ENCODE measurements around the gene DBT.
"Not testable (repeated sequence)": the region's sequence is repeated elsewhere in the genome, so short reads cannot be mapped to it uniquely, and the experiment has no call there.

DBT gene

DNA sequence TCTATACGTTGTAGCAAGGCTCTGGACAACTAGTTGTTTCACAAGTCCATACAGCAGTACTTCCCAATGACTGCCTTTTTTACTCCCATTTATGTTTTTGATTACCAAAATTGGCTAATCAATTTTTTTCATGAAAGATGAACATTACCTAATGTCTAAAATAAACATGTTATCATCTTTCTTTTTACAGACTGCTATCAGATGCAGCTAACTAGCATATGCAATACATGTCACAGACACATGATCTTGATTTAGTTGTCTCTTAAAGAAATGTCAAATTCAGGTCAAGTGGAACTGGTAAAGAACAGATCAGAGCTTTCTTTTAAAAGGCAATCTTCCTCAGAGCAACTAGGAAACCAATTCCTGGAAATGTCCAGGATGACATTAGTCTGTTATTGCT lies 630 bp upstream of the DBT start:
- DNase-seq = no peak

DNA sequence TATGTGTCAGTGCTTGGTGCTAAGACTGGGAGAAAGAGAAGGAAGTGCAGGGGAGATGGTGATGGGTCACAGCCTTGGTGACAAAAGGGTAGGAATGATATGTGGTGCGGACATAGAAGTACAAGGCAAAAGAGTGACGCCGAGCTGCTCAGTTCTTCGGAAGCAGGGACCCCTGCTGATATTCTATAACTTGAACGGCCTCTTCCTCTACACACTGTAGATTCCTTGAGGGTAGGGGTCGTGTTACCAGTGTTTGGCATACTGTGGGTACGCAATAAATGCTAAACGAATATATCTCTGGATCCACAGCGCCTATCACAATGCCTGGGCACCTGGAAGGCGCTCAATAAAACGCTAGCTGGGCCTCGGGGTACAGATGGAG lies 488 bp downstream of the DBT start:
- DNase-seq = no peak

DNA sequence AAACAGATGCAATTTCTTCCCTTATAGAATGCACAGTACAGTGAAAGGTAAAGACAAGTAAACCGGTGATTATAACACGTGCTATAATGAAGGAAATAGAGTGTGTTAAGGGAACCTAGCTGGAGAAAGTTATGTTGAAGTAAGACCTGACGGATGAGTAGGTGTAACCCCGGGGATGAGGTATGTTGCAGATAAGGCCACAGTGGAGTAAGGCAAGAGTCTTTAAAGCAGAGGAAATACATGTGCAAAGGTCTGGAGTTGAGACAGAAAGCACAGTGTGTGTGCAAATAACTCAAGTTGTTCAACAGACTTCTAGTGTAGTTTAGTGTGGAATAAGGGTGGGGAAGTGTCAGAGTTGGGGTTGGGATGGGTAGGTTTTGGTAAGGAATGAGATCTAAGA lies 2.9 kb downstream of the DBT start:
- no peak for DNase-seq

DNA sequence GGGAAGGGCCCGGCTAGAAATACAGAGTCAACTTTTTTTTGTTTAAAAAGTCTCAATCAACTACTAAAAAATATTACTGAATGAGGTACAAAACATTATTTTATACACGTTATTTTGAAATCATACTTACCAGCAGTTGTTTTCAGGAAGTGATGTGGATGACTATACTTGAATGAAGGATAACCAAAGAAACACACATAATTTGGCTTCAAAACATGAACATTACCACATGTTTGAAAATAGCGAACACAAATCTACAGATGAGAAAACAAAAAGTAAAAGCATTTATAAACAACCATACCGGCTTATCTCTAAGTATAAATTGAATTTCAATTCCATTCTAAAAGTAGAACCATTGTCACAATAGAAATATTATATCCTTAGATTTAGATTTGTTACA lies 9.0 kb downstream of the DBT start:
- no peak for DNase-seq

DNA sequence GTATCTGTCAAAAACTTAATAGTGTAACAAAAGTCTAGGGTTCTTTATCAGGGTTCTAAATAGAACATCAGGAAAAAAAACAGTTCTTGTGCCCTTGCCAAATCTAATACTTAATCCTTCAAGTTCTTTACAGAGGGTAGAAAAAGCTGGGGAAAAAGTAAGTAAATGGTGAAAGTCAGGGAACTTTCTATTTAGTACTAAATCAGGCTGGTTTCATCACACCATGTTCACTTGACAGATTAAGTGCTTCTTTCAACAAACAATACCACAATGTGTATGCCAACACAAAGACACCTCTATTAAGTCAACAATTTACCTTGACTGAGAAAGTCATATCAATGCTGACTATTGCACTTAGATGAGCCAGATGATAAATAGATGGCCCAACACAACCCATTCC lies 9.7 kb downstream of the DBT start:
- no peak for DNase-seq

GRCh38 chr1:100237091-100237490 lies 12.5 kb downstream of the DBT start:
- no peak for DNase-seq

DNA sequence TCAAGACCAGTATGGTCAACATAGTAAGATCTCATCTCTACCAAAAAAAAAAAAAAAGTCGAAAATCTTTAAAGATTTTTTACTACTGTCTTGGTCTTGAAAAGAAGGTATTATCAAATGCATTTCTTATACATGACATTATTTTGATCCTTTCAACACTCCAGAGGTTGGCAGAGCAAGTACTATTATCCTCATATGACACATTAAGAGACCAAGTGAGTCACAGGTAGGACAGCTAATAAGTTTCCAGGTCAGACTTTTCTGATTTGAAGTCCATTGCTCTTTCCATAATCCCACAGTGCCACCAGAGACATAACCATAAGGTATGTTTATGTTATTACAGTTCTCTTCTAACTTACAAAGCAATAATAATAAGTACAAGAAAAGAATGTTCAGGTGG lies 15.2 kb downstream of the DBT start:
- no peak for DNase-seq

DNA sequence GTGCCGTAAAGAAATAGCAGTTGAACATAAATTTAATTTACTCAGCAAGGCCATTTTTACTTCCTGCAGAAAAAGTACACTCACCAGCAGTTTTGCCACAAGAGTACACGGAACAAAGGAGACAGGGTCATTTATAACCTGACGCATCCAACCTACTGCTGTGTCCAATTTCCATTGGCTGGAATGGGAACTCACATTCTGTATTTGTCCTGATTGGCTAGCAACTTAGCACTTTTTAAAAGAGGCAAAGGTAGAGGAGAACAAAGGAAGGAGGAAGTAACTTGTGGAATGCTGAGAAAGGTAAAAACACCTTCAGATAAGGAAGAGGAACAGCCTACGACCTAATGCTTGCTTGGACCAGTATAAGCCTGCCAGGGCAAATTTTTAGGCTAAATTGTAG lies 16.1 kb downstream of the DBT start:
- not testable (repeated sequence) for DNase-seq

DNA sequence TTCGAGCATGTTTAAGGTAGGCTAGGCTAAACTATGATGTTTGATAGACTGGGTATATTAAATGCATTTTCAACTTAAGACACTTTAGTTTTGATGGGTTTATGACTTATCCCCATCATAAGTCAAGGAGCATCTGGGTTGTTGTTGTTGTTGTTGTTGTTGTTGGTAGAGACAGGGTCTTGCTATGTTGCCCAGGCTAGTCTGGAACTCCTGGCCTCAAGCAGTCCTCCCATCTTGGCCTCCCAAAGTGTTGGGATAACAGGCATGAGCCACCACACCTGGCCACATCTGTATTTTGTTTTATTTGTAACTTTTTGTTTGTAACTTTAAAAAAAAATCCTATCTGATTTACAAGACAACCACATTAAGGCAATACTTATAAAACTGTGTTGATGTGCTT lies 17.5 kb downstream of the DBT start:
- no peak for DNase-seq

DNA sequence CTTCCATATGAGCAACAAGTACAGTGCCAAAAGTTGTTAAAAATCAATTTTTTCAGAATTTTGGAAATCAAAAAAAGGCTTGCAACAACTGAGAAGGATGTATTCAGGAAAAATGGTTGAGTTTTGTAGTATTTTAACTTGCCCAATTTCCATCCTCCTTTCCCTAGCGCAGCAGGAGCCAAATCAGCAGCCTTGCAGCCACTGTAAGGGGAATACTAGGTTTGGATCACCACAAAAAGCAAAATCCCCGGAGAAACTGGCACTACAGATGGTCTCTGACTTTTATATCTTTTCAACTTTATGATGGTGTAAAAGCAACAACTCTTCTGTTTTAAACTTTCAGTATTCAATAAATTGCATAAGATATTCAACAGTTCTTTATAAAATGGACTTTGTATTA lies 17.9 kb downstream of the DBT start:
- no peak for DNase-seq

DNA sequence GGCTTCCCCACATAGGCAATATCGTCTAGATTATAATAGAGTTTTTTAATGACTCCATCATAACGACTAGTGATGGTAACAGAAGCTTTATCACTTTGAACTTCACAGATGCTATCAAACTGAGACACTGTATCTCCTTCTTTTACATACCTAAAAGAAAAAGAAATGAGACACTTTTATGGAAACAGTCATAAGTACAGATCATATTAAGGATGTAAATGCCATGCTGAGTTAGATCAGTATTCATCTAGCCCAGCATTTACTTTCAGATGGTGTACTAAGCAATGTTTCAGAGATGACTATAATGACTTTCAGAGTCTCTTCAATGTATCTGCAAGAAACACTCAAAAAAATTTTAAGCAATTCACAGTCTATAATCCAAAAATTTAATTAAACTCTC lies 18.9 kb downstream of the DBT start:
- no peak for DNase-seq

GRCh38 chr1:100229681-100230443 lies 19.8 kb downstream of the DBT start:
- DNase-seq = no peak

- DNase-seq = no peak
These were observed 27.2 kb downstream of the DBT start for GRCh38 chr1:100222428-100222827.

DNA sequence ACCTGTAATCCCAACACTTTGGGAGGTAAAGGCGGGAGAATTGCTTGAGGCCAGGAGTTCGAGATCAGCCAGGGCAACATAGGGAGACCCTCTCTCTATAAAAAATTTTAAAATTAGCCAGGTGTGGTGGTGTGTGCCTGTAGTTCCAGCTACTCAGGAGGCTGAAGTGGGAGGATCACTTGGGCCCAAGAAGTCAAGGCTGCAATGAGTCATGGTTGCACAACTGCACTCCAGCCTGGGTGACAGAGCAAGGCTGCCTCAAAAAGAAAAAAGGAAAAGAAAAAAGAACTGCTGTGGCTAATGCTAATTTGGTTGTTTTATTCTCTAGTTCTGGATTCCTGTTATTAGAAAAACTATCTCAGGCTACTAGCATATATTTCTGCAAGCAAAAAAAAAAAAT lies 29.8 kb downstream of the DBT start:
- DNase-seq = no peak

- no peak for DNase-seq
These were observed 30.2 kb downstream of the DBT start for GRCh38 chr1:100219457-100219856.

DNA sequence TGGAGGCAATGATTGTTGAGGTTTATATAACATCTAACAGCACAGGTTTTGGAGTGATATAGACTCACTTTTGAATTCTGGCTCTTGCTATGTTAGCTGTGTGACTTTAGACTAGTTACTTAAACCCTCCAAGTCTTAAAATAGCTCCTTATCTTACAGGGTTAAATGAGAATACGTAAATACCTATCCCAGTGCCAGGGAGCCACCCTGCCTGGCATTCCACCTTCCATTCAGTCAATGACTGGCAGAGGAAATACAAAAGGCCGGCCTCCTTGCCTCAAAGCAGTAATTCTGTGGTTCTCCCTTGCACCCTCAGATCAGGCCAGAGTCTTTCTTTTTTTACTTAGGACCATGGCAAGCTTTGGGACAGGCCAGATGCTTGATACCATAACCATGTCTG lies 31.8 kb downstream of the DBT start:
- DNase-seq = no peak

DNA sequence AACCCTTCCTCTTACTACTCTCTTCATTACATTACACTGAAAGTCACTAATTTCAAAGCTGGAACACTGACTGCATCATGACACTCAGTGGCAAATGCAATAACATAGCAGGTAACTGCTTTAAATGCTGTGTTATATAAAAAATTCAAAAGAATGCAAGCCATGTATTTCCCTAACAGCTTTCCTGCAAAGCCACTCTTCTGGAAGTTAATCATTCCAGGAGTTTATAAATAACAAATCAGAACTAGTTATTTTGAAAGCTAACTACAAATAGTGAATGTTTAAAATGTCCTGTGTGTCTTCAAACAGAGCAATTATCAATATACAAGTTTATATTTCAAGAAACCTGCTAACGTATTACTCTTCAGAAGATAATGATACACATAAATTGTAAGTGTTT lies 34.5 kb downstream of the DBT start:
- DNase-seq = no peak

DNA sequence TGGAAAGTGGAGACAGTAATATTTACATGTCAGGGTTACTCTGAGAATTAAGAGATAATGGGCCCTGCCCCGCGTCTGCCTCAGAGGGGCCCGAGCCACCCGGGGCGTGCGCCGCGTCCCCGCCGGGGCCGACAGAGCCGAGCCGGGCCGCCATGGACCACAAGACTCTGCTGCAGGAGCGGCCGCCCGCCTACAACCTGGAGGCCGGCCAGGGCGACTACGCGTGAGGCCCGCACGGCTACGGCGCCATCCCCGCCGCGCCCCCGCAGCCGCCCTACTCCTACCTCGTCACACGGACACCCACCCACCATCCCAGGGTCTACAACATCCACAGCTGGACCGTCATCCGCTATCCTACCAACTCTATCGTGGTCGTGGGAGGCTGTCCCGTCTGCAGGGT lies 36.5 kb downstream of the DBT start:
- no peak for DNase-seq

GRCh38 chr1:100206301-100206700 lies 43.3 kb downstream of the DBT start:
- DNase-seq = no peak

DNA sequence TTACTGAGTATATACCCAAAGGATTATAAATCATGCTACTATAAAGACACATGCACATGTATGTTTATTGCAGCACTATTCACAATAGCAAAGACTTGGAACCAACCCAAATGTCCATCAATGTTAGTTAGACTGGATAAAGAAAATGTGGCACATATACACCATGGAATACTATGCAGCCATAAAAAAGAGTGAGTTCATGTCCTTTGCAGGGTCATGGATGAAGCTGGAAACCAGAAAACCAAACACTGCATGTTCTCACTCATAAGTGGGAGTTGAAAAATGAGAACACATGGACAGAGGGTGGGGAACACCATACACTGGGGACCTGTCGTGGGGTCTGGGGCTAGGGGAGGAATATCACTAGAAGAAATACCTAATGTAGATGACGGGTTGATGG lies 44.0 kb downstream of the DBT start:
- DNase-seq = not testable (repeated sequence)

GRCh38 chr1:100205103-100205502 lies 44.5 kb downstream of the DBT start:
- not testable (repeated sequence) for DNase-seq

- DNase-seq = not testable (repeated sequence)
These were observed 46.9 kb downstream of the DBT start for GRCh38 chr1:100202703-100203102.

- DNase-seq = not testable (repeated sequence)
These were observed 49.6 kb downstream of the DBT start for GRCh38 chr1:100200060-100200459.

GRCh38 chr1:100198596-100198995 lies 51.0 kb downstream of the DBT start:
- no peak for DNase-seq

- peak; percentile 67 to 95 for DNase-seq
These were observed 61.0 kb downstream of the DBT start for GRCh38 chr1:100188617-100189016.

Measured in NCI-H446 (cell line).